SU-DHL-6 (cell line): ENCODE measurements around the gene TMCC2.

ENCODE experiments used
- H2AFZ ChIP-seq: fragments of 200-600 bp; sonication (generic); 2 replicates; pipeline ENCODE4 v1.6.1; 2014; ENCODE audit warnings: low read depth, mild to moderate bottlenecking, moderate library complexity, mixed read lengths, antibody characterized with exemption, low read length; ENCODE audit not compliant: severe bottlenecking
- H3F3A ChIP-seq: fragments of 200-600 bp; shearing (Covaris generic); 2 replicates; pipeline ENCODE4 v1.6.0; 2016; ENCODE audit warnings: antibody characterized with exemption, mild to moderate bottlenecking; ENCODE audit not compliant: insufficient read depth
- H3K27ac ChIP-seq: fragments of 200-600 bp; sonication (generic); 2 replicates; pipeline ENCODE4 v1.5.1; 2016; ENCODE audit warnings: low read depth, mild to moderate bottlenecking, low read length, moderate library complexity, mixed read lengths
- H3K27me3 ChIP-seq: fragments of 200-600 bp; sonication (generic), shearing (Covaris generic); 2 replicates; pipeline ENCODE4 v1.6.0; 2014; ENCODE audit warnings: mild to moderate bottlenecking, low read length
- H3K36me3 ChIP-seq: fragments of 200-600 bp; sonication (generic); 2 replicates; pipeline ENCODE4 v1.6.1; 2014; ENCODE audit warnings: mild to moderate bottlenecking, low read length, mixed read lengths
- H3K4me2 ChIP-seq: fragments of 300-600, 200-600 bp; shearing (Covaris generic), sonication (generic); 2 replicates; pipeline ENCODE4 v1.6.0; 2014; ENCODE audit warnings: low read length, low read depth, mild to moderate bottlenecking; ENCODE audit not compliant: poor library complexity, severe bottlenecking
- H3K4me3 ChIP-seq: fragments of 200-600 bp; sonication (generic); 2 replicates; pipeline ENCODE4 v1.5.1; 2014; ENCODE audit warnings: antibody characterized with exemption, low read length, mild to moderate bottlenecking, mixed read lengths; ENCODE audit not compliant: insufficient read depth, poor library complexity, severe bottlenecking
- H3K79me2 ChIP-seq: fragments of 200-600 bp; sonication (generic); 2 replicates; pipeline ENCODE4 v1.6.1; 2014; ENCODE audit warnings: mild to moderate bottlenecking, low read length, moderate library complexity; ENCODE audit not compliant: insufficient read depth
- H3K9ac ChIP-seq: fragments of 200-600 bp; sonication (generic); 2 replicates; pipeline ENCODE4 v1.7.0; 2014; ENCODE audit warnings: mild to moderate bottlenecking, low read length
- H3K9me2 ChIP-seq: fragments of 200-600 bp; sonication (generic); replicated peaks from 2 replicates; pipeline ENCODE4 v1.6.1; 2014; ENCODE audit warnings: low read length; ENCODE audit not compliant: insufficient read depth
- H3K9me3 ChIP-seq: fragments of 200-600 bp; sonication (generic); 2 replicates; pipeline ENCODE4 v1.6.1; 2014; ENCODE audit warnings: low read length, mixed read lengths; ENCODE audit not compliant: insufficient read depth
- H4K20me1 ChIP-seq: fragments of 200-600 bp; sonication (generic); 2 replicates; pipeline ENCODE4 v1.6.1; 2014; ENCODE audit warnings: low read depth, mild to moderate bottlenecking, antibody characterized with exemption, low read length, moderate library complexity, mixed read lengths
- EZH2phosphoT487 ChIP-seq: fragments of 200-600 bp; sonication (generic), shearing (Covaris generic); conservative IDR thresholded peaks from 2 replicates; pipeline ENCODE4 v1.6.1; 2018; ENCODE audit warnings: mild to moderate bottlenecking, antibody characterized with exemption, low read length, moderate library complexity, mixed read lengths
- TF ChIP-seq, protein P1 (sequence below): fragments of 200-600 bp; sonication (generic); IDR thresholded peaks from one replicate; pipeline ENCODE4 v1.5.1; 2017; ENCODE audit warnings: antibody characterized with exemption, mild to moderate bottlenecking, low read length, moderate library complexity; ENCODE audit not compliant: insufficient read depth, poor library complexity, severe bottlenecking

TMCC2 gene

DNA sequence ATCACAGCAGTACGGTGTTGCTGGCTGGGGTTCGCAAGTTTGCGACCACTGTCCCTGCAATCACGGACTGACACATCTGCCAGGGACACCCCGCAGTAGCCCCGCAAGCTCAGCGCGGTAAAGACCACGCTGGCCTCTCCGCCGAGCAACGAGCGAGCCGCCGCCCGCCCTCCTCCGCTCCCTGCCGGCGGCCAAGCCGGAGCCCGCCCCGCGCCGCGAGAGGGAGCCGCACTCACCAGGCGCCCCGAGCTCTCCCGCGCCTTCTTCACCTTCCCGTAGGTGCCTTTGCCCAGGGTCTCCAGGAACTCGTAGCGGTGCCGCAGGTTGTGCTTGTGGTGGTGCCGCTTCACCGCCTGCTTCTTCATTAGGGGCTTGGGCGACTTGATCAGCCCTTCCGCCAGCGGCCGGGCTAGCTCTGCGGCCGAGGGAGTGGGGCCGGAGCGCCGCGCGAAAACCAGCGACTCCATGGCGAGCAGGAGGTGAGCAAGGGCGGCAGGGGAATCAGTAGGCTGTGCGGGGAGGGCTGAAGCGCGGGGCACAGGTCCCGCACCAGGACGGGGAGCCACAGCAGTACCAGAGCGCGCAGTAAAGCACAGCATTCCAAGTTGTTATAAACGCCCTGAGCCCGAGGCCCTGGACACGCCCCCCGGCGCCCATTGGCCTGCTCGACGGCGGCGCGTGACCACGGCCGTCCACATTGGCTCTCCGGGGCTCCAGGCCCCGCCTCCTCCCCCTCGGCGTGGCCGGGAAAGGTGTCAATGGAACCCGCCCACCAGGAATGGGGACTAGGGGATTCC lies 93.6 kb downstream of the TMCC2 start, which contains the start of gene NUAK2:
Gene NUAK2 (minus strand): TSS at position 584 of the 797 bp plus-strand sequence. CDS start 117 bp downstream, at position 467.
- H2AFZ ChIP-seq, result peak within 1 kb of the TSS; percentile 88
- peak within 1 kb of the TSS; percentile 76 for H3K4me2 ChIP-seq

DNA sequence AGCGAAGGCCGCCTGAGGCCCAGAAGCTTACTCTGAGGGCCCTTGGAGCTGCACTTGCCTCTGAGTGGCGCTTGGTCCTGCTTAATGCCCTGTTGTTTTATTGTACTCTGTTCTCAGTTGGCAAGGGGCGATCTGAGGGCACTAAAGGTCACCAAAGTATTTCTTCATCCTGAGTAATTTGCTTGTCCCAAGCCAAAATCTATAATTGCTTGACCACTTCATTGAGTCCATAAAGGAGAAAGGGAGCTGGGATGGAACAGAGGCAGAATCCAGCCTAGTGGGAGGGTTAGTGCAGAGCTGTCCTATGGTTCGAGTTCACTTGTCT lies 94.2 kb downstream of the TMCC2 start:
- Histone ChIP-seq H3K9me2 (no peaks in the 10 kb centered on the region), H3K9me3 (no peaks in the 10 kb centered on the region), H3K27ac (no peak overlapping the region), H4K20me1 (no peaks in the 10 kb centered on the region), H3K27me3 (no peaks in the 10 kb centered on the region), H3F3A (peaks cover 5% of the 10 kb centered on the region; the same call in 1 of the 2 replicates), H3K4me2 (peak overlapping the region; percentile 76), H3K36me3 (no peaks in the 10 kb centered on the region), H2AFZ (no peak overlapping the region), H3K79me2 (peaks cover 15% of the 10 kb centered on the region; the same call in 1 of the 2 replicates), H3K9ac (no peak overlapping the region), H3K4me3 (peak overlapping the region; percentile 84)
- TF ChIP-seq, protein P1, sequence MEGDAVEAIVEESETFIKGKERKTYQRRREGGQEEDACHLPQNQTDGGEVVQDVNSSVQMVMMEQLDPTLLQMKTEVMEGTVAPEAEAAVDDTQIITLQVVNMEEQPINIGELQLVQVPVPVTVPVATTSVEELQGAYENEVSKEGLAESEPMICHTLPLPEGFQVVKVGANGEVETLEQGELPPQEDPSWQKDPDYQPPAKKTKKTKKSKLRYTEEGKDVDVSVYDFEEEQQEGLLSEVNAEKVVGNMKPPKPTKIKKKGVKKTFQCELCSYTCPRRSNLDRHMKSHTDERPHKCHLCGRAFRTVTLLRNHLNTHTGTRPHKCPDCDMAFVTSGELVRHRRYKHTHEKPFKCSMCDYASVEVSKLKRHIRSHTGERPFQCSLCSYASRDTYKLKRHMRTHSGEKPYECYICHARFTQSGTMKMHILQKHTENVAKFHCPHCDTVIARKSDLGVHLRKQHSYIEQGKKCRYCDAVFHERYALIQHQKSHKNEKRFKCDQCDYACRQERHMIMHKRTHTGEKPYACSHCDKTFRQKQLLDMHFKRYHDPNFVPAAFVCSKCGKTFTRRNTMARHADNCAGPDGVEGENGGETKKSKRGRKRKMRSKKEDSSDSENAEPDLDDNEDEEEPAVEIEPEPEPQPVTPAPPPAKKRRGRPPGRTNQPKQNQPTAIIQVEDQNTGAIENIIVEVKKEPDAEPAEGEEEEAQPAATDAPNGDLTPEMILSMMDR, result no peak
- no peak for TF ChIP-seq EZH2phosphoT487

More for the DNA sequence above, 93.6 kb downstream of the TMCC2 start, which contains the start of gene NUAK2:
- Histone ChIP-seq H3K4me3 (peak within 1 kb of the TSS; percentile 84), H3K9me2 (no peaks in the 10 kb centered on the region), H3K79me2 (peaks cover 16% of the 10 kb centered on the region; the same call in 1 of the 2 replicates), H3K27me3 (no peaks in the 10 kb centered on the region), H4K20me1 (no peaks in the 10 kb centered on the region), H3K9ac (peak within 1 kb of the TSS; percentile 77), H3K27ac (peak within 1 kb of the TSS; percentile 31; the same call in 1 of the 2 replicates), H3K36me3 (no peaks in the 10 kb centered on the region), H3F3A (peaks cover 5% of the 10 kb centered on the region; the same call in 1 of the 2 replicates), H3K9me3 (no peaks in the 10 kb centered on the region)
- TF ChIP-seq, protein P1, result peak; percentile 25
- no peak for TF ChIP-seq EZH2phosphoT487
